HFFc6 (cell line): ENCODE measurements around the gene GRIP1. TPM values are rescaled to one million over a fixed set of nuclear protein-coding genes. Genes with fewer than 3 reads are reported as not detected.

ENCODE experiments used
- DNase-seq: peaks from one replicate; pipeline ENCODE4 v3.0.0-alpha.2; 2018
- H3K27ac Mint-ChIP-seq: 2 replicates; pipeline ENCODE4 v1.8.0; 2020; ENCODE audit warnings: mild to moderate bottlenecking, mixed read lengths
- H3K27me3 Mint-ChIP-seq: 2 replicates; pipeline ENCODE4 v1.8.0; 2021; ENCODE audit warnings: mild to moderate bottlenecking, moderate library complexity, mixed read lengths; ENCODE audit not compliant: insufficient read depth
- H3K36me3 Mint-ChIP-seq: 2 replicates; pipeline ENCODE4 v1.8.0; 2021; ENCODE audit warnings: low read depth, mixed read lengths
- H3K4me1 Mint-ChIP-seq: 2 replicates; pipeline ENCODE4 v1.8.0; 2020; ENCODE audit warnings: low read depth, mixed read lengths
- H3K4me3 Mint-ChIP-seq: 2 replicates; pipeline ENCODE4 v1.8.0; 2020; ENCODE audit warnings: mild to moderate bottlenecking, moderate library complexity, mixed read lengths
- H3K9me3 Mint-ChIP-seq: 2 replicates; pipeline ENCODE4 v1.8.0; 2020; ENCODE audit warnings: mild to moderate bottlenecking, mixed read lengths
- CTCF ChIP-seq: fragments of 200-600 bp; sonication (generic); IDR thresholded peaks from 2 replicates; pipeline ENCODE4 v1.5.0; 2021; ENCODE audit warnings: antibody characterized with exemption, mild to moderate bottlenecking
- total RNA-seq, 6 experiments: library from RNA; stranded (reverse); fragmentation: NEBNext Ultra II Directional; extraction: Animal tissue kit (Norgen Biotek cat#: 25700); gene quantifications; 2 replicates in 1 of 6; 3 replicates in 5 of 6; pipeline ENCODE4 v1.2.3, GENCODE V29; 2021

GRIP1 gene
- total RNA-seq, 6 experiments from 2014 or later: 0.31 to 0.60 TPM; not detected in 4

- Mint-ChIP-seq H3K27me3 (peaks cover 10% of the 10 kb centered on the region), H3K4me1 (no peaks in the 10 kb centered on the region; the same call in 1 of the 2 replicates), H3K27ac (no peak overlapping the region), H3K4me3 (no peak overlapping the region), H3K36me3 (no peaks in the 10 kb centered on the region), H3K9me3 (no peaks in the 10 kb centered on the region)
- DNase-seq: no peak
- no peak for TF ChIP-seq CTCF
Observed at GRCh38 chr12:66624806-66625205, 54.1 kb downstream of the GRIP1 start.

- no peak for DNase-seq
- H3K4me3 Mint-ChIP-seq: no peak overlapping the region
- H3K36me3 Mint-ChIP-seq: no peaks in the 10 kb centered on the region
- H3K27ac Mint-ChIP-seq: no peak overlapping the region
- peaks cover 7% of the 10 kb centered on the region for H3K27me3 Mint-ChIP-seq
- no peaks in the 10 kb centered on the region; the same call in 1 of the 2 replicates for H3K4me1 Mint-ChIP-seq
- H3K9me3 Mint-ChIP-seq: no peaks in the 10 kb centered on the region
- no peak for TF ChIP-seq CTCF
Observed at GRCh38 chr12:66623455-66623854, 55.4 kb downstream of the GRIP1 start.

GRCh38 chr12:66620688-66621087 is 58.2 kb downstream of the GRIP1 start:
- Mint-ChIP-seq H3K4me3 (no peak overlapping the region), H3K27me3 (no peaks in the 10 kb centered on the region), H3K36me3 (no peaks in the 10 kb centered on the region), H3K4me1 (no peaks in the 10 kb centered on the region), H3K27ac (no peak overlapping the region), H3K9me3 (no peaks in the 10 kb centered on the region)
- DNase-seq: no peak
- no peak for TF ChIP-seq CTCF

- no peaks in the 10 kb centered on the region for H3K36me3 Mint-ChIP-seq
- no peaks in the 10 kb centered on the region for H3K4me1 Mint-ChIP-seq
- H3K27me3 Mint-ChIP-seq: no peaks in the 10 kb centered on the region
- H3K4me3 Mint-ChIP-seq: no peak overlapping the region
- TF ChIP-seq CTCF: no peak
- H3K27ac Mint-ChIP-seq: no peak overlapping the region
- DNase-seq: no peak
- H3K9me3 Mint-ChIP-seq: no peaks in the 10 kb centered on the region
Observed at GRCh38 chr12:66620026-66620425, 58.9 kb downstream of the GRIP1 start.

GRCh38 chr12:66617991-66618390 is 60.9 kb downstream of the GRIP1 start:
- Mint-ChIP-seq H3K27ac (no peak overlapping the region), H3K4me1 (no peaks in the 10 kb centered on the region)

More at GRCh38 chr12:66617991-66618390, 60.9 kb downstream of the GRIP1 start:
- DNase-seq: no peak
- Mint-ChIP-seq H3K4me3 (no peak overlapping the region), H3K9me3 (no peaks in the 10 kb centered on the region), H3K27me3 (no peaks in the 10 kb centered on the region), H3K36me3 (no peaks in the 10 kb centered on the region)
- TF ChIP-seq CTCF: no peak
